SK-N-SH treated with all-trans-retinoic acid at 6 μM for 48 hours (cell line): ENCODE results near the gene PSMG4.

Experiments used
- BACH2 ChIP-seq: fragments of 250-450 bp; sonication (Bioruptor Pico); IDR thresholded peaks from 2 replicates; pipeline ENCODE4 v1.9.0; 2021; ENCODE audit warnings: mild to moderate bottlenecking, borderline replicate concordance
- CSDC2 ChIP-seq: fragments of 250-450 bp; sonication (Bioruptor Pico); IDR thresholded peaks from 2 replicates; pipeline ENCODE4 v1.5.0; 2020; ENCODE audit warnings: mild to moderate bottlenecking, moderate library complexity
- ISL1 ChIP-seq: fragments of 250-450 bp; sonication (Bioruptor Pico); IDR thresholded peaks from 2 replicates; pipeline ENCODE4 v2.1.2; 2022; ENCODE audit warnings: mild to moderate bottlenecking, moderate library complexity
- OSR1 ChIP-seq: fragments of 250-450 bp; sonication (Bioruptor Pico); IDR thresholded peaks from 2 replicates; pipeline ENCODE4 v1.8.0; 2022; ENCODE audit warnings: moderate library complexity, mild to moderate bottlenecking, inconsistent platforms
- PATZ1 ChIP-seq: fragments of 250-450 bp; sonication (Bioruptor Pico); IDR thresholded peaks from 2 replicates; pipeline ENCODE4 v1.8.0; 2020; ENCODE audit warnings: mild to moderate bottlenecking, moderate library complexity, borderline replicate concordance
- RARB ChIP-seq: fragments of 250-450 bp; sonication (Bioruptor Pico); IDR thresholded peaks from 2 replicates; pipeline ENCODE4 v1.8.0; 2021; ENCODE audit warnings: mild to moderate bottlenecking, moderate library complexity
- SNAI2 ChIP-seq: fragments of 250-450 bp; sonication (Bioruptor Pico); IDR thresholded peaks from 2 replicates; pipeline ENCODE4 v1.5.0; 2020; ENCODE audit warnings: mild to moderate bottlenecking, moderate library complexity
- ZNF565 ChIP-seq: fragments of 450-650 bp; formaldehyde crosslinking; conservative IDR thresholded peaks from 2 replicates; pipeline ENCODE4 v1.5.0; 2020; ENCODE audit warnings: low read depth, mild to moderate bottlenecking, moderate library complexity
- ZNF70 ChIP-seq: fragments of 450-650 bp; formaldehyde crosslinking; IDR thresholded peaks from 2 replicates; pipeline ENCODE4 v1.5.0; 2020; ENCODE audit warnings: mild to moderate bottlenecking, moderate library complexity
- ZNF8 ChIP-seq: fragments of 450-650 bp; formaldehyde crosslinking; IDR thresholded peaks from 2 replicates; pipeline ENCODE4 v1.5.0; 2020; ENCODE audit warnings: mild to moderate bottlenecking, moderate library complexity

- no peak for TF ChIP-seq ISL1 (CRISPR knock-in tag)
- TF ChIP-seq RARB (CRISPR knock-in tag), result no peak
- no peak for TF ChIP-seq CSDC2
- TF ChIP-seq PATZ1, result no peak
- no peak for TF ChIP-seq ZNF8
- no peak for TF ChIP-seq SNAI2 (CRISPR knock-in tag)
- no peak for TF ChIP-seq ZNF70 (CRISPR knock-in tag)
- no peak for TF ChIP-seq ZNF565 (CRISPR knock-in tag)
- TF ChIP-seq OSR1 (CRISPR knock-in tag), result no peak
- no peak for TF ChIP-seq BACH2 (CRISPR knock-in tag)
Measured at GRCh38 chr6:3284436-3284876, 25.7 kb downstream of the PSMG4 start.
